Anterior cingulate cortex (tissue), 58 donors: ENCODE results near the gene ALDH3B1.
A peak's percentile ranks its signal among the peaks of the same experiment; 100 is the strongest.

Source experiments
- DNase-seq, 58 donors: peaks; one replicate each; lab custom pipeline; 2025; lab: John Stamatoyannopoulos, UW

The ALDH3B1 gene

GRCh38 chr11:68041617-68042218, 31.6 kb downstream of the ALDH3B1 start:
- no peak for DNase-seq

GRCh38 chr11:68042219-68043028, 32.3 kb downstream of the ALDH3B1 start:
- DNase-seq, result no peak

DNA sequence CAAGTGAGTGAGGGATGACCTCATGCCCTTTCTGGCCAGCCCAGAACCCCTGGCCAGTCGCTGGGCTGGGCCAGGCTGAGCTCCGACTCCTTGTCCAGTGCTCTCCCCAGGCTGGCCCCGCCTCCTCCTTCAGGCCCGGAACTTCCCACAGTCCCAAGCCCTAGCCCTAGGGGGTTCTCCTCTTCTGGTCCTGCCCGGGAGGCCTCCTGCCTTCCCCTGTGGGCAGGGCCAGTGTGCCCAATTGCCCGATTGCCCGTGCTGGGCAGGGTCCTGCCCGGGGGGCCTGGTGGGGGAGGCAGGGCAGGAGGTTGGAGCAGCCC, 32.9 kb downstream of the ALDH3B1 start:
- DNase-seq, result no peak

GRCh38 chr11:68043349-68044144, 33.4 kb downstream of the ALDH3B1 start:
- DNase-seq, result no peak

DNA sequence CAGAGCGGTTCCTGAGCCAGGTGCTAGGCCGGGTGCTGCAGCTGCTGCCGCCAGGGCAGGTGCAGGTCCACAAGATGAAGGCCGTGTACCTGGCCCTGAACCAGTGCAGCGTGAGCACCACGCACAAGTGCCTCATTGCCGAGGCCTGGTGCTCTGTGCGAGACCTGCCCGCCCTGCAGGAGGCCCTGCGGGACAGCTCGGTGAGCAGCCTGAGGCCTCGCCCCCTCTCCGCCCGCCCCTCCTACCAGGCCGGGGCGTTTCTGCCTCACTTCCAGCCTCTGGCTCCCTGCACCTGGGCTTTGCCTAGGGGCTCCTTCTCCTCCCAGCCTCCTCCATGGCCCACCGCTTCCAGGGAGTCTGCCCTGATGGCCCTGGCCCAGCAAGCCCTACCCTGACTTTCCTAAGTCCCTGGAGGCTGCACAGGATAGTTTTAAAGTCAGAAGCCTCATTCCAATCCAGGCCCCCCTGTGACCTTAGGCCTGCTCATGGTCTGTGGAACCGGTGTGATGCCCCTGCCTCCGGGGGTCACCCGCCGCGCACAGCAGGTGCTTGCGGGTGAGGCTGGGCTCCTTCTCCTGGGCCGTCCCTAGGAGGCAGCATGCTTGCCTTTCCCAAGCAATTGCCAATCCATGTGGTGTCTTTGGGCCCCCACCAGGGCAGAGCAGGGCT, 34.2 kb downstream of the ALDH3B1 start:
- DNase-seq, result no peak

- no peak for DNase-seq
Measured at GRCh38 chr11:68044898-68045351, 34.8 kb downstream of the ALDH3B1 start.

DNA sequence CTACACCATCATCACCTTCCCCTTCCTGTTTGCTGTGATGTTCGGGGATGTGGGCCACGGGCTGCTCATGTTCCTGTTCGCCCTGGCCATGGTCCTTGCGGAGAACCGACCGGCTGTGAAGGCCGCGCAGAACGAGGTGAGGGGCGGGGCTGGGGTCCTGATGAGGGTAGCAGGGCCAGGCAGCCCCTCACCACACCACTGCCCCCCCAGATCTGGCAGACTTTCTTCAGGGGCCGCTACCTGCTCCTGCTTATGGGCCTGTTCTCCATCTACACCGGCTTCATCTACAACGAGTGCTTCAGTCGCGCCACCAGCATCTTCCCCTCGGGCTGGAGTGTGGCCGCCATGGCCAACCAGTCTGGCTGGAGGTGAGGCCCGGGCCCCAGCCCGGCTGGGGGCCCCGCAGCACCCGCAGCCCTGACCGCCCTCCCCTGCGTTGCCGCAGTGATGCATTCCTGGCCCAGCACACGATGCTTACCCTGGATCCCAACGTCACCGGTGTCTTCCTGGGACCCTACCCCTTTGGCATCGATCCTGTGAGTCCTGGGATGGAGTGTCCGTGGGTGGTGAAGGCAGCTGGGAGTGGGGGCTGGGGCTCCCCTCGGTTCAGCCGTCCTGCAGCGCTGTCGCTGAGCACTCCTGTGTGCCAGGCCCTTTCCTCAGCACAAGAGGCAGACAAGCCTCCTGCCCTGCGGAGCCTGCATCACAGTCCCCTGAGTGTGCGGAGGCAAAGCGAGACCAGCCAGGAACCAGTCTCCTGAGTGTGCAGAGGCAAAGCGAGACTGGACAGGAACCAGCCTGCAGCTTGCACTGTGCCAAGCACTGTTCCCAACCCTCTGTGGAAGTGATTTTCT, 37.5 kb downstream of the ALDH3B1 start:
- peak in 6 of 58 donors; percentile 21 to 43 (median 29) for DNase-seq

DNA sequence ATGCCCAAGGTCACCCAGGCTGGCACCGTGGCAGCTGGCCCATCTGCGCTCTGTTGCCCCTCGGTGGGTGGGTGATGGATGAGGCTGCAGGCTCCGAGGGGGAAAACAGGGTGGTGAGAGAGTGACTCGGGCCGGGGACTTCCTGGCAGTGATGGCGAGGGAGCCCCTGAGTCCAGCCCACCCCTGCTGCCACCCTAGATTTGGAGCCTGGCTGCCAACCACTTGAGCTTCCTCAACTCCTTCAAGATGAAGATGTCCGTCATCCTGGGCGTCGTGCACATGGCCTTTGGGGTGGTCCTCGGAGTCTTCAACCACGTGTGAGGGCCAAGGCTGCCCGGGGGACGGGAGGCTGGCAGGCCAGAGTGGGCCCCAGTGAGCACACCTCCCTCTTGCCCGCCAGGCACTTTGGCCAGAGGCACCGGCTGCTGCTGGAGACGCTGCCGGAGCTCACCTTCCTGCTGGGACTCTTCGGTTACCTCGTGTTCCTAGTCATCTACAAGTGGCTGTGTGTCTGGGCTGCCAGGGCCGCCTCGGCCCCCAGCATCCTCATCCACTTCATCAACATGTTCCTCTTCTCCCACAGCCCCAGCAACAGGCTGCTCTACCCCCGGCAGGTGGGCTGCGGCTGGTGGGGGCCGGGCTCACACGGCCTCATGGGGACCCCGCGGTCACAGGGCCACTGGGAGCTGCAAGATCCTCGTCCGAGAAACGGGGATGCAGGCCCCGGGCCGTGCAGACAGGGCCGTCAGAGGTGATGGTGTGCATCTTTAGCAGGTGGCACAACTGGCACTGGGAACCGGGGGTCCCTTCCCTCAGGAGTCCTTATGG, 38.8 kb downstream of the ALDH3B1 start:
- no peak for DNase-seq

- DNase-seq, result no peak
Measured at GRCh38 chr11:68049509-68050370, 39.6 kb downstream of the ALDH3B1 start.

GRCh38 chr11:68050371-68050841, 40.3 kb downstream of the ALDH3B1 start:
- DNase-seq, result no peak

DNA sequence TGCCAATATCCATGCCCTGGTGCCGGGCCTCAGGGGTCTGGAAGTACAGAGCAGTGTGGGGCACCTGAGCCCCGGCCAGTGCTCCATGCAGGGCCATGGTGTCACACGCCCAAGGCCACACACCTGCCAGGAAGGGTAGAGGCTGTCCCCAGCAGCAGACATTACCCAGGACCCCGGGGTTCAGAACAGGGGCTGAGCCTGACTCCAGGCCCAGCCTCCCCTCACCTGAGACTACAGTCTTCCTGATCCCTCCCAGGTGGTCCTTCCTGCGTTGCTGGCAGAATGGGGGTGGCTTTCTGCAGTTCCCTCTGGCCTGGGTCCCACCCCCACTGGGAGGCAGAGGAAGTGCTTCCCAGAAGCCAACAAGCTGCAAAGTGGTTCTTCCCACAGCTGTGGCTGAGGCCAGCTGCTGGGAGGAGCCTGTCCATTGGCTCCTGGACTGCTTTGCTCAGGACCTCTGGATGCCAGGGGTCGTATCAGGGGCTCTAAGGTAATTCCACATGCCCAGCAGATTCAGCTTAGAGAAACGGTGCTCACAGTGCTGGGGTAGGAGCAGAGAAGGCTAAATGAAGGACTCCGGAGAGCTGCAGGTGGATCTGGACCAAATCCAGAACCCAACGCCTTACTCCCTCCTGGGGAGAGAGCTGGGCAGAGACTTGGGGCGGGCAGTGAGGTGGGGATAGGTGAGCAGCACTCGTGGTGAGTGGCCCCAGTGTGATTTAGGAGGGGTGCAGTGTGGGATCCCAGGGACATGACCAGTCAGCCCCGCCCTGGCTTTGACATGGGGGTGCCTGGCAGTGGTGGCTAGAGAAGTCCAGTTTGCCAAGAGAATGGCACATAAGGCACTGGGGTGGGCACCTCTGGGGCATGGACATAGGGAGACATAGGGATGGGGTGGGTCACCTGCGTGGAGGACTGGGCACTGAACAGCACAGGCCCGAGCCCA, 41.3 kb downstream of the ALDH3B1 start:
- no peak for DNase-seq

- no peak for DNase-seq
Measured at GRCh38 chr11:68052137-68052873, 42.2 kb downstream of the ALDH3B1 start.

DNA sequence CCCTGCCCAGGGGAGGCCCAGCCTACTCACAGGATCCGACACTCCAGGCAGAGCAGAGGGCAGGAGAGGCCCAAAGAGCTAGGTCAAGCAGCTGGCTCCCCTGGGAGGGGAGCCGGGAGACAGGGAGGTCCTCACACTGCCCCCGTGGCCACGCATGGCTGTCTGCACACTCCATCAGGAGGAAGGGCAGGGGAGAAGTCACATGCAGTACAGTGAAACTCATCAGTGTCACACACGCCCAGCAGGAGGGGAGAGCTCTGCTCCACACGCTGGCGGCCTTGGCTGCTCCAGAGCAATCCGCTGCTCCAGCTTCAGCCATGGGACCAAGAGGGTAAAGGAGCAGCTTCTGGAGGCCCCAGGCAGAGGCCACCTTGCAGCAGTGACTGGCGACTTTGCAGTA, 43.0 kb downstream of the ALDH3B1 start:
- DNase-seq, result no peak

GRCh38 chr11:68053981-68054812, 44.1 kb downstream of the ALDH3B1 start:
- no peak for DNase-seq
